Endothelial cell of umbilical vein (primary cell): ENCODE results near the gene POLR2B. TPM values are rescaled to one million over a fixed set of nuclear protein-coding genes. Genes with fewer than 3 reads are reported as not detected.

Experiments
- BruUV-seq: library from RNA; stranded (reverse); fragments of 400-500 nt; replicated peaks from 2 replicates; lab custom pipeline; 2021; lab: Mats Ljungman, UMichigan
- CTCF ChIA-PET: fragments of 300-600, 350-600 bp; sonication (Branson Sonifier 250); formaldehyde crosslinking; loops from one replicate; lab custom pipeline; 2021; ENCODE audit warnings: antibody characterized with exemption, inconsistent platforms; lab: Charles Lee
- POLR2A ChIA-PET: fragments of 300-600, 350-600 bp; sonication (Branson Sonifier 250); formaldehyde crosslinking; loops from one replicate; lab custom pipeline; 2021; ENCODE audit warnings: antibody characterized with exemption, inconsistent platforms; lab: Charles Lee
- DNase-seq: peaks from one replicate; pipeline ENCODE4 v3.0.0-alpha.2; 2011; ENCODE audit warnings: low read depth, low spot score
- FAIRE-seq: peaks from 2 replicates; lab custom pipeline; 2011; peaks lifted over from hg19 to GRCh38; lab: Jason Lieb, UNC
- H2AFZ ChIP-seq: 2 replicates; pipeline ENCODE4 v1.6.0; 2012; ENCODE audit warnings: low read depth, low read length, control low read depth, inconsistent platforms
- H3K27ac ChIP-seq: 2 replicates; pipeline ENCODE4 v1.5.1; 2011; ENCODE audit warnings: low read depth, mild to moderate bottlenecking, control low read depth, low read length, moderate library complexity; ENCODE audit not compliant: insufficient read depth
- H3K27me3 ChIP-seq, 2 experiments: 2 replicates each; pipeline versions ENCODE4 v1.6.0 to v1.6.1; 2011; ENCODE audit warnings: low read length in 2 of 2, mixed read lengths in 1 of 2; ENCODE audit not compliant: control insufficient read depth in 2 of 2, insufficient read depth in 2 of 2
- H3K36me3 ChIP-seq, 2 experiments: 2 replicates in 1 of 2; 3 replicates in 1 of 2; pipeline ENCODE4 v1.5.1; 2011; ENCODE audit warnings: low read length in 2 of 2, mild to moderate bottlenecking in 1 of 2, moderate library complexity in 1 of 2; ENCODE audit not compliant: control insufficient read depth in 2 of 2, insufficient read depth in 2 of 2; ENCODE audit errors: extremely low read depth in 1 of 2
- H3K4me1 ChIP-seq: 3 replicates; pipeline ENCODE4 v1.5.1; 2011; ENCODE audit warnings: mild to moderate bottlenecking, low read length; ENCODE audit not compliant: control insufficient read depth, insufficient read depth; ENCODE audit errors: extremely low read depth
- H3K4me2 ChIP-seq: 2 replicates; pipeline ENCODE4 v1.6.1; 2011; ENCODE audit warnings: low read length, control low read depth, mixed read lengths; ENCODE audit not compliant: insufficient read depth
- H3K4me3 ChIP-seq, 3 experiments: fragments of 200-600 bp in 1 of 3; sonication (generic), shearing (Covaris generic) in 1 of 3; replicated peaks in 1 of 3; 2 replicates each; pipeline ENCODE4 v1.5.1; 2011 to 2016; ENCODE audit warnings: control low read depth in 3 of 3, low read length in 3 of 3, mild to moderate bottlenecking in 2 of 3, inconsistent platforms in 1 of 3, low read depth in 1 of 3, moderate library complexity in 1 of 3; ENCODE audit not compliant: insufficient read depth in 1 of 3
- H3K79me2 ChIP-seq: 2 replicates; pipeline ENCODE4 v1.6.0; 2012; ENCODE audit warnings: low read length, inconsistent platforms; ENCODE audit not compliant: control insufficient read depth, insufficient read depth
- H3K9ac ChIP-seq: replicated peaks from 2 replicates; pipeline ENCODE3; 2011; ENCODE audit warnings: low read length, control low read depth; ENCODE audit not compliant: insufficient read depth; ENCODE audit errors: extremely low read depth
- H3K9me1 ChIP-seq: replicated peaks from 3 replicates; pipeline ENCODE4 v1.6.0; 2011; ENCODE audit warnings: mild to moderate bottlenecking, low read length; ENCODE audit not compliant: control insufficient read depth, insufficient read depth; ENCODE audit errors: extremely low read depth
- H3K9me3 ChIP-seq: replicated peaks from 2 replicates; pipeline ENCODE4 v1.5.1; 2012; ENCODE audit warnings: low read length, inconsistent platforms; ENCODE audit not compliant: control insufficient read depth, insufficient read depth
- H4K20me1 ChIP-seq: replicated peaks from 2 replicates; pipeline ENCODE3; 2011; ENCODE audit warnings: mild to moderate bottlenecking, low read length; ENCODE audit not compliant: control insufficient read depth, insufficient read depth; ENCODE audit errors: extremely low read depth
- CTCF ChIP-seq, 2 donors: IDR thresholded peaks; 1 replicate in 1 of 2; 2 replicates in 1 of 2; pipeline ENCODE4 v1.5.1; 2011; ENCODE audit warnings: low read length in 2 of 2, mild to moderate bottlenecking in 2 of 2, moderate library complexity in 2 of 2, control low read depth in 1 of 2, inconsistent platforms in 1 of 2, low read depth in 1 of 2; ENCODE audit not compliant: insufficient read depth in 1 of 2; ENCODE audit errors: extremely low read depth in 1 of 2
- EZH2 ChIP-seq: IDR thresholded peaks from 2 replicates; pipeline ENCODE4 v1.6.1; 2012; ENCODE audit warnings: borderline replicate concordance, low read depth, mild to moderate bottlenecking, moderate library complexity, low read length, inconsistent platforms; ENCODE audit not compliant: severe bottlenecking
- FOS ChIP-seq: IDR thresholded peaks from 2 replicates; pipeline ENCODE4 v1.6.1; 2011; ENCODE audit warnings: mild to moderate bottlenecking, low read length, moderate library complexity, borderline replicate concordance; ENCODE audit not compliant: insufficient read depth
- GATA2 ChIP-seq: IDR thresholded peaks from 2 replicates; pipeline ENCODE4 v1.7.0; 2011; ENCODE audit warnings: low read depth, mild to moderate bottlenecking, moderate library complexity, mixed read lengths, low read length; ENCODE audit not compliant: insufficient read length, insufficient read depth
- JUN ChIP-seq: IDR thresholded peaks from 2 replicates; pipeline ENCODE4 v1.6.1; 2011; ENCODE audit warnings: borderline replicate concordance, low read depth; ENCODE audit not compliant: insufficient read length, insufficient read depth
- MAX ChIP-seq: IDR thresholded peaks from 2 replicates; pipeline ENCODE4 v1.6.1; 2011; ENCODE audit not compliant: insufficient read depth, insufficient read length
- MYC ChIP-seq: IDR thresholded peaks from one replicate; pipeline ENCODE4 v1.6.1; 2011; ENCODE audit warnings: mild to moderate bottlenecking, low read depth, low read length
- POLR2A ChIP-seq: IDR thresholded peaks from 2 replicates; pipeline ENCODE4 v1.6.1; 2012; ENCODE audit warnings: low read depth, mild to moderate bottlenecking, control low read depth, low read length
- dilution Hi-C: fragments of 300-500 bp; cut with MboI; formaldehyde crosslinking; loops from one replicate; pipeline ENCODE4 v1.15.0; 2019; ENCODE audit warnings: low sequenced_read_pairs; ENCODE audit not compliant: extremely low pct_ligation_motif_present
- intact Hi-C: fragments of 100-400 bp; cut with micrococcal nuclease; formaldehyde crosslinking; loops from one replicate; pipeline ENCODE4 v1.10.0; 2022
- polyA plus RNA-seq, 4 experiments: library from polyadenylated mRNA; depleted of rRNA in 3 of 4; stranded (reverse) in 3 of 4; unstranded in 1 of 4; fragments of >200 nt; gene quantifications; 2 replicates each; pipeline versions ENCODE4 v1.2.1 to v1.2.3, GENCODE V29; 2011 to 2012; ENCODE audit warnings: missing spikeins in 1 of 4
- total RNA-seq: library from RNA; stranded (reverse); gene quantifications from 2 replicates; pipeline ENCODE4 v1.2.3, GENCODE V29; 2021

The POLR2B gene
- total and polyA plus RNA-seq, 2 donors (not counting 3 experiments of a cell fraction or from before 2014, with no cell fraction given) = 75.5 to 148 TPM

GRCh38 chr4:56941403-56941802, 37.3 kb upstream of the POLR2B start:
- no peaks in the 10 kb centered on the region for H4K20me1 ChIP-seq
- no peaks in the 10 kb centered on the region for H3K9me3 ChIP-seq
- no peak overlapping the region for H2AFZ ChIP-seq
- no peaks in the 10 kb centered on the region for H3K27me3 ChIP-seq
- no peak overlapping the region for H3K9ac ChIP-seq
- FAIRE-seq (no peak), DNase-seq (no peak)
- intact Hi-C loops = no loop called here
- POLR2A ChIA-PET = interaction anchor here (0.6 kb wide), 1 partner anchor 23 kb away, joined by 3 read pairs; no protein-coding TSS in a partner anchor
- CTCF ChIA-PET = no interaction called here
- no peak for TF ChIP-seq JUN
- TF ChIP-seq EZH2 = no peak
- TF ChIP-seq MYC = no peak
- TF ChIP-seq POLR2A = no peak
- TF ChIP-seq GATA2 = no peak
- TF ChIP-seq FOS = no peak
- no peak for TF ChIP-seq MAX
- TF ChIP-seq CTCF (IDR thresholded peaks at IDR 0.05; ENCODE audit: extremely low read depth in 1 of 2, insufficient read depth in 1 of 2, low read depth in 1 of 2, low read length in 2 of 2) = no peak
- no peaks in the 10 kb centered on the region for H3K36me3 ChIP-seq
- no peak overlapping the region for H3K27ac ChIP-seq
- H3K4me2 ChIP-seq = no peak overlapping the region
- BruUV-seq = no TSS peak
- no peaks in the 10 kb centered on the region for H3K79me2 ChIP-seq
- dilution Hi-C loops = no loop called here
- H3K4me1 ChIP-seq = peaks cover 10% of the 10 kb centered on the region
- H3K9me1 ChIP-seq = no peaks in the 10 kb centered on the region
- H3K4me3 ChIP-seq = no peak overlapping the region
